WTC11 (cell line): ENCODE data around the gene SYNDIG1.

Experiments used
- ARID4B ChIP-seq: sonication (generic); formaldehyde crosslinking; IDR thresholded peaks from 2 replicates; pipeline ENCODE4 v1.8.0; 2023; ENCODE audit warnings: missing genetic modification reagents, mild to moderate bottlenecking, borderline replicate concordance
- ATF1 ChIP-seq: sonication (generic); formaldehyde crosslinking; IDR thresholded peaks from 2 replicates; pipeline ENCODE4 v1.8.1; 2023; ENCODE audit warnings: mild to moderate bottlenecking, moderate library complexity, missing genetic modification reagents
- ATF2 ChIP-seq: sonication (generic); formaldehyde crosslinking; IDR thresholded peaks from 2 replicates; pipeline ENCODE4 v1.8.1; 2022; ENCODE audit warnings: low read depth, missing genetic modification reagents, borderline replicate concordance
- CREB1 ChIP-seq: sonication (generic); formaldehyde crosslinking; IDR thresholded peaks from 2 replicates; pipeline ENCODE4 v1.8.0; 2023; ENCODE audit warnings: mild to moderate bottlenecking, missing genetic modification reagents
- CTCF ChIP-seq: fragments of 200-600 bp; IDR thresholded peaks from 2 replicates; pipeline ENCODE4 v1.8.0; 2022; ENCODE audit warnings: antibody characterized with exemption
- FOXJ3 ChIP-seq: sonication (generic); formaldehyde crosslinking; IDR thresholded peaks from 2 replicates; pipeline ENCODE4 v1.9.0; 2021; ENCODE audit warnings: missing genetic modification reagents, mild to moderate bottlenecking, borderline replicate concordance
- FOXK1 ChIP-seq: sonication (generic); formaldehyde crosslinking; IDR thresholded peaks from 2 replicates; pipeline ENCODE4 v1.8.0; 2022; ENCODE audit warnings: mild to moderate bottlenecking, moderate library complexity, missing genetic modification reagents
- HMGXB4 ChIP-seq: sonication (generic); formaldehyde crosslinking; IDR thresholded peaks from 2 replicates; pipeline ENCODE4 v1.8.1; 2023; ENCODE audit warnings: mild to moderate bottlenecking, moderate library complexity, missing genetic modification reagents
- TEAD4 ChIP-seq: sonication (generic); formaldehyde crosslinking; IDR thresholded peaks from 2 replicates; pipeline ENCODE4 v1.8.0; 2022; ENCODE audit warnings: mild to moderate bottlenecking, missing genetic modification reagents
- TP53 ChIP-seq: sonication (generic); formaldehyde crosslinking; IDR thresholded peaks from 2 replicates; pipeline ENCODE4 v1.8.1; 2023; ENCODE audit warnings: mild to moderate bottlenecking, missing genetic modification reagents
- ZNF317 ChIP-seq: sonication (generic); formaldehyde crosslinking; IDR thresholded peaks from 2 replicates; pipeline ENCODE4 v1.8.1; 2023; ENCODE audit warnings: low read depth, mild to moderate bottlenecking, moderate library complexity, missing genetic modification reagents, borderline replicate concordance
- ZNF396 ChIP-seq: fragments of 250-450 bp; sonication (Bioruptor Pico); IDR thresholded peaks from 2 replicates; pipeline ENCODE4 v1.8.0; 2021; ENCODE audit warnings: mild to moderate bottlenecking, moderate library complexity, borderline replicate concordance
- TF ChIP-seq, protein P1 (sequence below): sonication (generic); formaldehyde crosslinking; IDR thresholded peaks from 2 replicates; pipeline ENCODE4 v1.8.0; 2022; ENCODE audit warnings: mild to moderate bottlenecking, missing genetic modification reagents

DNA sequence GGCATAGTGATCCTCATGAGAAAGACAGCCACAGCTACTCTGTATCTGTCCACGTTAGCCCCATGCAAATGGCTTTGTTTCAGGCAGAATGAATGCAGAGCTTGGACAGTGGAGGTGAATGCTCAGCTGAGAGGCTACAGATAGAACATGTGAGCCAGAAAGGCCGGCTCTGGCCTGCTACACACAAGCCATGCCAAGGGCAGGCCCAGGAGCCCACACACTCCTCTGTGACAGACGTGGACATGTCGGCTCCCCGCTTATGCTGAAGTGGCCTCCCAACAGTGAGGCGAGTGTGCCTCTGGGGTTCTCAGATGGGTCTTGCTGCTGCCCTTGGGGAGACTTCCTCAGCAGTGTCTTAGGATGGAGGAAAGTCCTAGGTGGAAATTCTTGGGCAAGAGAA is 159.6 kb downstream of the SYNDIG1 start:
- no peak for TF ChIP-seq TP53 (CRISPR knock-in tag)
- no peak for TF ChIP-seq ARID4B (CRISPR knock-in tag)
- TF ChIP-seq CTCF, result no peak
- no peak for TF ChIP-seq CREB1
- TF ChIP-seq FOXJ3, result no peak
- TF ChIP-seq, protein P1, sequence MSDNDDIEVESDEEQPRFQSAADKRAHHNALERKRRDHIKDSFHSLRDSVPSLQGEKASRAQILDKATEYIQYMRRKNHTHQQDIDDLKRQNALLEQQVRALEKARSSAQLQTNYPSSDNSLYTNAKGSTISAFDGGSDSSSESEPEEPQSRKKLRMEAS, result no peak
- no peak for TF ChIP-seq ATF2 (CRISPR knock-in tag)
- no peak for TF ChIP-seq TEAD4 (CRISPR knock-in tag)
- no peak for TF ChIP-seq ATF1 (CRISPR knock-in tag)
- no peak for TF ChIP-seq ZNF396 (CRISPR knock-in tag)
- no peak for TF ChIP-seq FOXK1 (CRISPR knock-in tag)
- no peak for TF ChIP-seq ZNF317 (CRISPR knock-in tag)
- TF ChIP-seq HMGXB4, result no peak
